Omental fat pad (tissue), 4 donors: ENCODE data around the gene CFAP58. TPM values are rescaled to one million over a fixed set of nuclear protein-coding genes. Genes with fewer than 3 reads are reported as not detected.

Experiments
- ATAC-seq: fragments of 150-250 bp; one replicate; pipeline ENCODE4 v1.9.1; 2016; ENCODE audit warnings: mild to moderate bottlenecking, moderate library complexity; ENCODE audit not compliant: low FRiP score
- DNase-seq: peaks from one replicate; pipeline ENCODE4 v3.0.0-alpha.2; 2019; ENCODE audit warnings: low spot score
- total RNA-seq, 4 donors: library from RNA; depleted of rRNA; stranded (reverse); fragments of >200 nt; gene quantifications; one replicate each; pipeline ENCODE4 v1.1.0, GENCODE V29; 2016
- TF ChIP-seq, protein P1 (sequence below), 3 donors: fragments of 450-650 bp; IDR thresholded peaks; one replicate each; pipeline ENCODE4 v1.5.1; 2016 to 2017; ENCODE audit warnings: antibody characterized with exemption in 3 of 3, mild to moderate bottlenecking in 3 of 3, moderate library complexity in 2 of 3

Gene CFAP58
- total RNA-seq, 4 donors from 2014 or later, result 0.19 to 0.95 (median 0.33) TPM

DNA sequence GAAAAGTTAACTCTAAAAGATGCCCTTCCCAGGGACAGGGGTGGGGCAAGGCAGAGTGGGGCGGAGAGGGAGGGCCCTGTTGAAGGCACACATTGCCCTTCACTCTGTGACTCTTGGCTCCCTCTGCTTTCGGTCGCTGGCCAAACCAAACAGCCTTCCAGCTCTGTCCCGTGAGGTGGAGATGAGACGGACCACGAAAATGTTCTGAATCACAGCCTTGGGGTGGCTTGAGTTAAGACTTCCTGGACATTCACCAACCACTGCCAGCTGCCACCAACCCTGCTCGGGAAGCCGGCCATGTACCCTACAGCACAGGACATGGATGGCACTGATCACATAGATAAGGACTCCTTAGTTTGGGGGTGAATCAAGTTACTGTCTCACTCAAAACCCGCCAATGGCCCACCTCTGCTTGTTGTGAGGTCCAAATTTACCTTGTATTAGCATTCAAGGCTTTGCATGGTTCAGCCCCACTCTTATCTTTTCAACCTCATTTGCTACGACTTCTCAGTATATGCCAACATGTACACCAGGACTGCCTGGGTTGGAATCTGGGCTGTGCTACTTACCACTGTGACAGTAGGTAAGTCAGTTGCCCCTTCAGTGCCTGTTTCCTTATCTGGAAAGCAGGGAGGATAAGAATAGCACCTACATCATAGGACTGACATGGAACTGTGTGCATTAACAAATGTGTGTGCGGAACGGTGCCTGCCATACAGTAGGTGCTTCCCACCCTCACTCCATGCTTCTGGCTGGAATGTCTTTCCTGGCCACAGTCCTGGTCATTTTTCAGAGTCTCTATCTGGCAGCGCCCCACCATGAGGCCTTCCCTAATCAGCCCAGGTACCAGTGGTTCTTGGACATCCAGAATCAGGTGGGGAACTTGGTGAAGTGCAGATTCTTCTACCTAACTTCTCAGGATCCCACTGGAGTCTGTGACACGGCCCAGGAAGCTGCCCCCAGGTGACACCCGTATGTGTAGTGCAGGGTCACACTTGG lies 43.4 kb upstream of the CFAP58 start:
- DNase-seq (peak; percentile 25), ATAC-seq (no peak)
- TF ChIP-seq, protein P1, sequence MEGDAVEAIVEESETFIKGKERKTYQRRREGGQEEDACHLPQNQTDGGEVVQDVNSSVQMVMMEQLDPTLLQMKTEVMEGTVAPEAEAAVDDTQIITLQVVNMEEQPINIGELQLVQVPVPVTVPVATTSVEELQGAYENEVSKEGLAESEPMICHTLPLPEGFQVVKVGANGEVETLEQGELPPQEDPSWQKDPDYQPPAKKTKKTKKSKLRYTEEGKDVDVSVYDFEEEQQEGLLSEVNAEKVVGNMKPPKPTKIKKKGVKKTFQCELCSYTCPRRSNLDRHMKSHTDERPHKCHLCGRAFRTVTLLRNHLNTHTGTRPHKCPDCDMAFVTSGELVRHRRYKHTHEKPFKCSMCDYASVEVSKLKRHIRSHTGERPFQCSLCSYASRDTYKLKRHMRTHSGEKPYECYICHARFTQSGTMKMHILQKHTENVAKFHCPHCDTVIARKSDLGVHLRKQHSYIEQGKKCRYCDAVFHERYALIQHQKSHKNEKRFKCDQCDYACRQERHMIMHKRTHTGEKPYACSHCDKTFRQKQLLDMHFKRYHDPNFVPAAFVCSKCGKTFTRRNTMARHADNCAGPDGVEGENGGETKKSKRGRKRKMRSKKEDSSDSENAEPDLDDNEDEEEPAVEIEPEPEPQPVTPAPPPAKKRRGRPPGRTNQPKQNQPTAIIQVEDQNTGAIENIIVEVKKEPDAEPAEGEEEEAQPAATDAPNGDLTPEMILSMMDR (IDR thresholded peaks at IDR 0.05), result no peak

DNA sequence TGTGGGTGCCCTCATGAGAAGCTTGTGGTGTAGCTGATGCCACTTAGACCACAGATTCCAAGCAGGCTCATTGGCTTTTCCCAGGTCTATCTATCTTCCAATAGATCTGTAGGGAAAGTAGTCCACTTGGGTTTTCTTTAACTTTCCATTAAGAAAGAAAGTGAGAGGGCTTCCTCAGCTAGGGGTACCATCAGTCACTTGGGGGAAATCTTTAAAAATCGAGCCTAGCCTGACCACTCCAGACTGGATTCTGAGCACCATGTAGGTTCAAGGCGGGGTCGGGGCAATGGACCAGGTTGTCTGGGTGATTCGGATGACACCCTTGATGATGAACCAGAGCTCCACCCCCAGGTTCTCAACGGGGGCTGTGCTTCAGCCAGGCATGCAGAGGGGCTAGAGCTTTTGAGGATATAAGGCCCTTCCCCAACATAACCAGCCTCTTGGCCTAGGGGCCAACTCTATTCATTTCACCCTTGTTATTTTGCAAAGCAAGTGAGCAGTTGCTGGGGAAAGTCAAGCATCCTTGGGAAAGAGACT lies 42.4 kb upstream of the CFAP58 start:
- TF ChIP-seq, protein P1 (IDR thresholded peaks at IDR 0.05), result no peak
- DNase-seq (no peak), ATAC-seq (no peak)

- DNase-seq (no peak), ATAC-seq (no peak)
These were observed 38.8 kb upstream of the CFAP58 start for GRCh38 chr10:104314591-104315485.

DNA sequence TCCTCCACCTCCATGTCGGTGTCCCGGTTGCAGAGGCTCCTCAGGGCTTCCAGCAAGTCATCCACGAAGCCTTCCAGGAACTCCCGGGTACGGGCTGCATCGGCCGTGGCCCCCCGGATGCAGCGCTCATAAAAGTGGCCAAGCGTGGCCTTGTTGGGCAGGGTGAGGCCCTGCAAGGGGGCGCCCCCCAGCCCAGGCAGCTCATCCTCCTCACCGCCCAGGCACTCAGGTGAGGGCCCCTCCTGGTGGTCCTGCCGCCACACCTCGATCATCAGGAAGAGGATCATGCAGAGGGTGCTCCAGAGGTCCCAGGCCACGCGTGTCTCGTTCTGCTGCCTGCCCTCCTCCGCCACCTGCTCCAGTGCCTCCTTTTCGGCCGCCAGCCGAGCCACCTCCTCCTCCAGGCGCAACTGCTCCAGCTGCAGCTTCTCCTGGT lies 38.1 kb upstream of the CFAP58 start:
- TF ChIP-seq, protein P1 (IDR thresholded peaks at IDR 0.05), result no peak
- ATAC-seq, result no peak
- DNase-seq, result no peak

More at GRCh38 chr10:104314591-104315485, 38.8 kb upstream of the CFAP58 start:
- TF ChIP-seq, protein P1 (IDR thresholded peaks at IDR 0.05), result no peak

DNA sequence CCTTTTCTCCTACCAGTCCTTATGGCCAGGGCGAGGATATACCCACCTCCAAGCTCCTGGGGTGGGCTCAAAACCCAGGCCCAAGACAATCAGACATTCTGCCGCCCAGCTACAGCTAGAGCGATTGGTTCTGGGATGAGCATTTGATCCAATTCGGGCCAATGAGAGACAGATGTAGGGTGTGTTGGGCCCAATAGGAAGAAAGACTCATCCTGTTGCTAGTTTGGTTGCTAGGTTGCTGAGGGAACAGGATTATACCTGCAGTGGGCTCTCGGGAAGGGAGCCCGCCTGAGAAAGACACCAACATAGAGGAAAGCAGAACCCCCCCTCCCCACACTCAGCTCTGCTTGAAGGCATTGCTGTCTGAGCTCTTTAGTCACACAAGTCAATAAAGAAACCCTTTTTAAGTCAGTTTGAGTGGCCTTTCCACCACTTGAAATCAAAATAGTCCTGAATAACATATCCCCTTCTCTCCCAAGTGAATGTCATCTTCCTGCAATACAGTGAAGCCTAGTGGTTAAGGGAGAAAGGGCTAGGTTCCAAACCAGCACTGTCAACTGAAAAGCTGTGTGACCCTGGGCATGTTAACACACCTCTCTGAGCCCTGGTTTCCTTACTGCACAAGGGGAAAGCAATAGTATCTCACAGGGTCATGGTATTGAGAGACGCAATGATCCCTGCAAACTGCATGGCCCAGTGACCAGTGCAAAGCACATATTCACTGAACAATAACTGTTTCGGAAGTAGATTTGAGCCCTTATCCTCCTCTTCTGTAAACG lies 37.1 kb upstream of the CFAP58 start:
- ATAC-seq (no peak), DNase-seq (no peak)
- TF ChIP-seq, protein P1 (IDR thresholded peaks at IDR 0.05), result no peak

- TF ChIP-seq, protein P1 (IDR thresholded peaks at IDR 0.05), result no peak
- DNase-seq (no peak), ATAC-seq (peak; percentile 35)
These were observed 36.3 kb upstream of the CFAP58 start for GRCh38 chr10:104317269-104317710.
